Tibial nerve (tissue), 4 donors: ENCODE results near the gene RLF. TPM values are rescaled to one million over a fixed set of nuclear protein-coding genes. Genes with fewer than 3 reads are reported as not detected.
"Not testable (repeated sequence)": the region's sequence is repeated elsewhere in the genome, so short reads cannot be mapped to it uniquely, and the experiment has no call there.

Experiments
- DNase-seq, 2 donors: peaks; one replicate each; pipeline ENCODE4 v3.0.0-alpha.2; 2019; ENCODE audit warnings: low spot score in 2 of 2
- H3K27ac ChIP-seq, 4 donors: fragments of 200-600 bp; sonication (generic) in 3 of 4; one replicate each; pipeline ENCODE4 v1.5.1; 2017 to 2019; ENCODE audit warnings: mild to moderate bottlenecking in 1 of 4
- H3K27me3 ChIP-seq, 2 donors: fragments of 200-600 bp; sonication (generic) in 1 of 2; one replicate each; pipeline versions ENCODE4 v1.5.1 to v1.6.0; 2017 to 2019
- H3K36me3 ChIP-seq, 3 donors: fragments of 200-600 bp; sonication (generic); one replicate each; pipeline ENCODE4 v1.5.1; 2018 to 2019
- H3K4me1 ChIP-seq, 4 donors: fragments of 200-600 bp; sonication (generic) in 3 of 4; one replicate each; pipeline ENCODE4 v1.5.1; 2017 to 2019
- H3K4me3 ChIP-seq, 4 donors: fragments of 200-600 bp; sonication (generic) in 3 of 4; one replicate each; pipeline ENCODE4 v1.5.1; 2017 to 2019; ENCODE audit warnings: mild to moderate bottlenecking in 1 of 4, moderate library complexity in 1 of 4
- H3K9me3 ChIP-seq, 4 donors: fragments of 200-600 bp; sonication (generic) in 3 of 4; one replicate each; pipeline ENCODE4 v1.5.1; 2017 to 2019
- EP300 ChIP-seq, 2 donors: sonication (generic); formaldehyde crosslinking; IDR thresholded peaks; one replicate each; pipeline ENCODE4 v1.6.1; 2017; ENCODE audit warnings: antibody characterized with exemption in 2 of 2, mild to moderate bottlenecking in 1 of 2
- POLR2A ChIP-seq, 2 donors: fragments of 450-650 bp; IDR thresholded peaks; one replicate each; pipeline ENCODE4 v1.6.1; 2017; ENCODE audit warnings: antibody characterized with exemption in 2 of 2, mild to moderate bottlenecking in 2 of 2, moderate library complexity in 2 of 2
- WGBS, 2 donors: methylation state at CpG; one replicate each; pipeline ENCODE4 v1.1.5; 2018; 5-methylcytosine and 5-hydroxymethylcytosine counted together
- total RNA-seq, 4 donors: library from RNA; depleted of rRNA; stranded (reverse); fragments of >200 nt; gene quantifications; one replicate each; pipeline ENCODE4 v1.1.0, GENCODE V29; 2016
- TF ChIP-seq, protein P1 (sequence below), 5 experiments: fragments of 200-600 bp in 3 of 5; fragments of 450-650 bp in 2 of 5; sonication (generic) in 3 of 5; IDR thresholded peaks; one replicate each; pipeline ENCODE4 v1.5.1; 2016 to 2019; ENCODE audit warnings: antibody characterized with exemption in 5 of 5, mild to moderate bottlenecking in 3 of 5, moderate library complexity in 2 of 5

RLF gene
- total RNA-seq, 4 donors from 2014 or later = 20.1 to 23.5 (median 21.5) TPM

DNA sequence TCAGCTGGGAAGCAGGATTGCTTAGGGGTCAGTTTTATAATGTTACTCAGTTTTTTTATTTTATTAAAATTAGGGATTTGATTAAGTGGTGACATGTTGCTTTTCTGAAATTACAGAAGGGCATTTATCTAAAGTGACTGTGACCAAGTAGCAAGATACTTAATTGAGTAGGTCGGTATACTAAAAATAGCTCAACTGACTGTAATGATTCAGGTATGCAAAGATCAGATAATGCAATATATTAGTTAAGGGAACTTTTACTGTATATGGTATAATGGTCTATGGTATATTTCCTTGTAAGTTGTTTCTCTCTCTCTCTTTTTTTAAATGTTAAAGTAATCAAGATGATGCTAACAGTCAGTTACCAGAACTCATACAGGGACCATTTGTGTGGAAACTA is 26.2 kb downstream of the RLF start:
- Histone ChIP-seq H3K4me3 (no peak overlapping the region), H3K27me3 (no peaks in the 10 kb centered on the region), H3K36me3 (peaks cover 0 to 25% (median 0%) of the 10 kb centered on the region in 3 donors), H3K9me3 (no peaks in the 10 kb centered on the region), H3K4me1 (peaks cover 0 to 44% (median 9%) of the 10 kb centered on the region in 4 donors), H3K27ac (no peak overlapping the region)
- no peak for TF ChIP-seq POLR2A (IDR thresholded peaks at IDR 0.05)
- TF ChIP-seq, protein P1, sequence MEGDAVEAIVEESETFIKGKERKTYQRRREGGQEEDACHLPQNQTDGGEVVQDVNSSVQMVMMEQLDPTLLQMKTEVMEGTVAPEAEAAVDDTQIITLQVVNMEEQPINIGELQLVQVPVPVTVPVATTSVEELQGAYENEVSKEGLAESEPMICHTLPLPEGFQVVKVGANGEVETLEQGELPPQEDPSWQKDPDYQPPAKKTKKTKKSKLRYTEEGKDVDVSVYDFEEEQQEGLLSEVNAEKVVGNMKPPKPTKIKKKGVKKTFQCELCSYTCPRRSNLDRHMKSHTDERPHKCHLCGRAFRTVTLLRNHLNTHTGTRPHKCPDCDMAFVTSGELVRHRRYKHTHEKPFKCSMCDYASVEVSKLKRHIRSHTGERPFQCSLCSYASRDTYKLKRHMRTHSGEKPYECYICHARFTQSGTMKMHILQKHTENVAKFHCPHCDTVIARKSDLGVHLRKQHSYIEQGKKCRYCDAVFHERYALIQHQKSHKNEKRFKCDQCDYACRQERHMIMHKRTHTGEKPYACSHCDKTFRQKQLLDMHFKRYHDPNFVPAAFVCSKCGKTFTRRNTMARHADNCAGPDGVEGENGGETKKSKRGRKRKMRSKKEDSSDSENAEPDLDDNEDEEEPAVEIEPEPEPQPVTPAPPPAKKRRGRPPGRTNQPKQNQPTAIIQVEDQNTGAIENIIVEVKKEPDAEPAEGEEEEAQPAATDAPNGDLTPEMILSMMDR (IDR thresholded peaks at IDR 0.05) = no peak
- no peak for DNase-seq
- WGBS, 2 donors = 84 to 89% methylated on average over 1 of the region's 1 CpG

DNA sequence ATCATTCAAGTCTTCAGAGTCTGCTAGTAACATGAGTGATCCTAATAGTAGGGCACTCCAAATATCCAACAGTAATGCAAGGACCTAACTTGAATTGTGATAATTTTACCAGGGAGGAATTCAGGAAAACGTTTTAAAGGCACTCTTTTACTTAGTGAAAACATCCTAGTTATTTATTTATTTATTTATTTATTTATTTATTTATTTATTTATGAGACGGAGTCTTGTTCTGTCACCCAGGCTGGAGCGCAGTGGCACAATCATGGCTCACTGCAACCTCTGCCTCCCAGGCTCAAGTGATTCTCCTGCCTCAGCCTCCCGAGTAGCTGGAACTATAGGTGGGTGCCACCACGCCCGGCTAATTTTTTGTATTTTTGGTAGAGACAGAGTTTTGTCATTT is 33.5 kb downstream of the RLF start:
- not testable (repeated sequence) for DNase-seq, H3K4me3 ChIP-seq, H3K4me1 ChIP-seq, H3K9me3 ChIP-seq, H3K27ac ChIP-seq, H3K27me3 ChIP-seq
- 87 to 91% methylated on average over 6 of the region's 6 CpGs for WGBS, 2 donors
- H3K36me3 ChIP-seq = peaks cover 0 to 69% (median 0%) of the 10 kb centered on the region in 3 donors

DNA sequence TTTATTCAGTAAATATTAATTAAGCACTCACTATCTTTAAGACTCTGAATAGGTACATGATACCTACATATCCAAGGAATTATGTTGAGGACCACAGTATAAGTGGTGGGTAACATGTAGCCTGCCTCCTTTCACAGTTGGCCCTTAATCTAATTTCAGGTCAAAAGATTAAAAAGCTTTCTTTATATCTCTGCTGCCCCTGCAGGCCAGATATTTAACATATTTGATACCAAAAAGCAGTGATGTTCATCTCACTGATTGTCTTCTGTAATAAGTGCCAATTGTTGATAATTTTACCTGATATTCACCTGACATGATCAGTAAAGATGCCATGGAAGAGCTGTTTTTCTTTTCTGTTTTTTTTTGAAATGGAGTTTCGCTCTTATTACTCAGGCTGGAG is 36.5 kb downstream of the RLF start:
- WGBS, 2 donors = 93 to 97% methylated on average over 1 of the region's 1 CpG
- Histone ChIP-seq H3K4me1 (no peaks in the 10 kb centered on the region), H3K27ac (no peak overlapping the region), H3K27me3 (no peaks in the 10 kb centered on the region), H3K4me3 (no peak overlapping the region), H3K36me3 (peaks cover 0 to 50% (median 0%) of the 10 kb centered on the region in 3 donors), H3K9me3 (no peaks in the 10 kb centered on the region)
- TF ChIP-seq POLR2A (IDR thresholded peaks at IDR 0.05) = no peak
- TF ChIP-seq EP300 (IDR thresholded peaks at IDR 0.05) = no peak
- TF ChIP-seq, protein P1 (IDR thresholded peaks at IDR 0.05) = no peak
- DNase-seq = no peak

DNA sequence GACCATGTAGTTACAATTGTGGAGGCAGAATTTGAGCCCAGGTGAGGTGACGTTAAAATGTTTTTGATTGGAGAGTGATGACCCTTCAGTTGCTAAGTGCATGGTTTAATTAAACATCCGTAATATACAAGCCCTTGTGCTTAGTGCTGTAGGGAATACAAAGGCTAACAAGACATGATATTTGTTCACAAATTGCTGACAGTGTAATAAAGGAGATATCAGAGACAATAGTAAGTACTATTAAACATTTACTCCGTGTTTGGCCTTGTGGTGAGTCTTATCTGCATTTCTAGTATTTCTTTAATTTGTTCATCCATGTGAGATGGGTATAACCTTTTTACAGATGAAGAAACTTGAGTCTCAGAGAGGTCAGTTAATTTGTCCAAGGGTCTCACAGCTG is 37.9 kb downstream of the RLF start:
- DNase-seq = no peak
- H3K27me3 ChIP-seq = no peaks in the 10 kb centered on the region
- H3K36me3 ChIP-seq = peaks cover 0 to 52% (median 0%) of the 10 kb centered on the region in 3 donors
- no peak overlapping the region for H3K4me3 ChIP-seq
- no peak for TF ChIP-seq EP300 (IDR thresholded peaks at IDR 0.05)
- TF ChIP-seq, protein P1 (IDR thresholded peaks at IDR 0.05) = no peak
- no peak overlapping the region for H3K27ac ChIP-seq
- no peaks in the 10 kb centered on the region for H3K9me3 ChIP-seq
- H3K4me1 ChIP-seq = no peaks in the 10 kb centered on the region
- WGBS, 2 donors = 83 to 88% methylated on average over 3 of the region's 3 CpGs

DNA sequence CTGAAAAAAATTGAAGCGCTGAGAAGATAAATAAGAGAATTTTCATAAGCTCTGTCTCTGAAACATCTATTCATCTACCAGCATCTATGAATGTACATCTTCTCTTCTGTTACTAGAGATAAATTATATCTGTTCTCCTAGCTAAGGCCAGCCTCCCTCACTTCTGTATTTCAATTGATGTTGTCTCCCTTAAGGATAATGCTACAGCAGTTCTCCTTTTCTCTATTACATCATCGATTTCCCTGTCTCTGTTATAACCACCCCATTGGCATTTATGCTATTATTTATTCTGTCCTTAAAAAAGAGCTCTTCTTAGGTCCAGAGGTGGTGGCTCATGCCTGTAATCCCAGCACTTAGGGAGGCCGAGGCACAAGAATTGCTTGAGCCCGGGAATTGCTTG is 43.7 kb downstream of the RLF start:
- TF ChIP-seq, protein P1 (IDR thresholded peaks at IDR 0.05) = no peak
- TF ChIP-seq EP300 (IDR thresholded peaks at IDR 0.05) (no peak), POLR2A (IDR thresholded peaks at IDR 0.05) (no peak)
- Histone ChIP-seq H3K27me3 (no peaks in the 10 kb centered on the region), H3K4me3 (no peak overlapping the region), H3K27ac (no peak overlapping the region), H3K9me3 (no peaks in the 10 kb centered on the region), H3K4me1 (no peaks in the 10 kb centered on the region), H3K36me3 (peaks cover 0 to 37% (median 3%) of the 10 kb centered on the region in 3 donors)
- no peak for DNase-seq
- WGBS, 2 donors = 93 to 97% methylated on average over 4 of the region's 4 CpGs
